ENCODE data around the gene GRID1. TPM values are rescaled to one million over a fixed set of nuclear protein-coding genes. Genes with fewer than 3 reads are reported as not detected.

The GRID1 gene
- total and polyA plus RNA-seq, 10 of the 15 experiments (the other 5 are each of a cell fraction or from before 2014, with no cell fraction given) = 0.04 to 0.62 (median 0.08) TPM; not detected in 5

DNA sequence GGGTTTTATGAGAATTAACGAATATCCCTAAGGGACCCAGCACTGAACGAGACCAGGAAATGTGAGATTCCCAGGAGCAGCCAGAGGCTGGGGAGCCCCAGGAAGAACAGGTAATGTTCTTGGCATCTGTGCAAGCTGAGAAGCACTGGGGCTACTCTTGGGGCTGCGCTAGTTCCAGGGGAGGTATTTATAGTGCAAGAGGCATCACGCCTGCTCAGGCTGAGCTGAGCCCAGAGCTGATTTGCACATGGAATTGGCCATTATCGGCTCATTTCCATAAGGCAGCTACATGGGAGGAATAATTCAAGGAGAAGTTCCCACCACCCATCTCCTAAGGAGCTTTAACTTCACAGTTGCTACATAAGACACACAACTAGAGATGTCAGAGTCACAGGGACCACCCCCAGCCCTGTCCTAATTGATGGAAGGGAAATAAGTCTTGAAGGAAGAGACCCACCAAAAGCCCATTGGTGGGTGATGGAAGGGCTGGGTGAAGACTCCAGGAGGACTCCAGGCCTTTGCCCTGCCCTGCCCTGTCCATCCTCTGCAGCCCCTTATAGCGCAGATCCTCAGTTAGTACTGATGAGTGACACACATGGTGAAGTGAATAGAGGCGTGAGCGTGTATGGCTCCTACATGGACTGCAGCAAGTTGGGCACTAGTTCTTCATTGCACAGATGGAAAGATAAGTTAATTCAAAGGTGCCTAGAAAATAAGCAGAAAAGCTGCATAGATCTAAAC lies 178.9 kb downstream of the GRID1 start:
- ChIA-PET SMC1A (ENCODE audit: uncharacterized antibody, unreplicated experiment) (no interaction called here), RAD21 (ENCODE audit: unreplicated experiment) (no interaction called here), CTCF (no interaction called here), POLR2A (no interaction called here)
- DNase-seq (ENCODE audit: low read depth, low spot score) (no peak), FAIRE-seq (no peak), ATAC-seq (no peak)
- intact Hi-C loops (cut with micrococcal nuclease; ENCODE audit: unreplicated experiment) (no loop called here), in situ Hi-C loops (cut with MboI) (no loop called here)
- no peaks in the 10 kb centered on the region for H4K20me1 ChIP-seq (ENCODE audit: control insufficient read depth, insufficient read depth)
- H3K36me3 ChIP-seq (ENCODE audit: control insufficient read depth in 2 of 2, insufficient read depth in 2 of 2, low read length in 1 of 2) = no peaks in the 10 kb centered on the region
- H3K4me1 ChIP-seq (ENCODE audit: control insufficient read depth, insufficient read depth, low read length) = no peaks in the 10 kb centered on the region
- no peak overlapping the region for H3K4me3 ChIP-seq
- TF ChIP-seq, protein P1, sequence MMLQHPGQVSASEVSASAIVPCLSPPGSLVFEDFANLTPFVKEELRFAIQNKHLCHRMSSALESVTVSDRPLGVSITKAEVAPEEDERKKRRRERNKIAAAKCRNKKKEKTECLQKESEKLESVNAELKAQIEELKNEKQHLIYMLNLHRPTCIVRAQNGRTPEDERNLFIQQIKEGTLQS (IDR thresholded peaks at IDR 0.05; ENCODE audit: borderline replicate concordance, extremely low read depth, low read depth, low read length) = no peak
- no peak for TF ChIP-seq SMAD1 (IDR thresholded peaks at IDR 0.05; ENCODE audit: low read depth, partially characterized antibody)
- TF ChIP-seq GABPA (IDR thresholded peaks at IDR 0.05; ENCODE audit: low read depth) = no peak
- no peak for TF ChIP-seq RB1 (IDR thresholded peaks at IDR 0.05; ENCODE audit: borderline replicate concordance)
- TF ChIP-seq SPI1 (IDR thresholded peaks at IDR 0.05; ENCODE audit: borderline replicate concordance, insufficient read depth, low read depth, low read length) = no peak
- no peak for TF ChIP-seq RBBP5 (conservative IDR thresholded peaks at IDR 0.05)
- TF ChIP-seq CREM (IDR thresholded peaks at IDR 0.05; ENCODE audit: low read depth) = no peak
- no peak for TF ChIP-seq KAT2A (conservative IDR thresholded peaks at IDR 0.05; ENCODE audit: control insufficient read depth, low read depth, low read length)
- TF ChIP-seq TCF12 (IDR thresholded peaks at IDR 0.05; ENCODE audit: low read depth, low read length) = no peak
- TF ChIP-seq, protein P2, sequence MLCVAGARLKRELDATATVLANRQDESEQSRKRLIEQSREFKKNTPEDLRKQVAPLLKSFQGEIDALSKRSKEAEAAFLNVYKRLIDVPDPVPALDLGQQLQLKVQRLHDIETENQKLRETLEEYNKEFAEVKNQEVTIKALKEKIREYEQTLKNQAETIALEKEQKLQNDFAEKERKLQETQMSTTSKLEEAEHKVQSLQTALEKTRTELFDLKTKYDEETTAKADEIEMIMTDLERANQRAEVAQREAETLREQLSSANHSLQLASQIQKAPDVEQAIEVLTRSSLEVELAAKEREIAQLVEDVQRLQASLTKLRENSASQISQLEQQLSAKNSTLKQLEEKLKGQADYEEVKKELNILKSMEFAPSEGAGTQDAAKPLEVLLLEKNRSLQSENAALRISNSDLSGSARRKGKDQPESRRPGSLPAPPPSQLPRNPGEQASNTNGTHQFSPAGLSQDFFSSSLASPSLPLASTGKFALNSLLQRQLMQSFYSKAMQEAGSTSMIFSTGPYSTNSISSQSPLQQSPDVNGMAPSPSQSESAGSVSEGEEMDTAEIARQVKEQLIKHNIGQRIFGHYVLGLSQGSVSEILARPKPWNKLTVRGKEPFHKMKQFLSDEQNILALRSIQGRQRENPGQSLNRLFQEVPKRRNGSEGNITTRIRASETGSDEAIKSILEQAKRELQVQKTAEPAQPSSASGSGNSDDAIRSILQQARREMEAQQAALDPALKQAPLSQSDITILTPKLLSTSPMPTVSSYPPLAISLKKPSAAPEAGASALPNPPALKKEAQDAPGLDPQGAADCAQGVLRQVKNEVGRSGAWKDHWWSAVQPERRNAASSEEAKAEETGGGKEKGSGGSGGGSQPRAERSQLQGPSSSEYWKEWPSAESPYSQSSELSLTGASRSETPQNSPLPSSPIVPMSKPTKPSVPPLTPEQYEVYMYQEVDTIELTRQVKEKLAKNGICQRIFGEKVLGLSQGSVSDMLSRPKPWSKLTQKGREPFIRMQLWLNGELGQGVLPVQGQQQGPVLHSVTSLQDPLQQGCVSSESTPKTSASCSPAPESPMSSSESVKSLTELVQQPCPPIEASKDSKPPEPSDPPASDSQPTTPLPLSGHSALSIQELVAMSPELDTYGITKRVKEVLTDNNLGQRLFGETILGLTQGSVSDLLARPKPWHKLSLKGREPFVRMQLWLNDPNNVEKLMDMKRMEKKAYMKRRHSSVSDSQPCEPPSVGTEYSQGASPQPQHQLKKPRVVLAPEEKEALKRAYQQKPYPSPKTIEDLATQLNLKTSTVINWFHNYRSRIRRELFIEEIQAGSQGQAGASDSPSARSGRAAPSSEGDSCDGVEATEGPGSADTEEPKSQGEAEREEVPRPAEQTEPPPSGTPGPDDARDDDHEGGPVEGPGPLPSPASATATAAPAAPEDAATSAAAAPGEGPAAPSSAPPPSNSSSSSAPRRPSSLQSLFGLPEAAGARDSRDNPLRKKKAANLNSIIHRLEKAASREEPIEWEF (IDR thresholded peaks at IDR 0.05; ENCODE audit: insufficient replicate concordance, low read depth, low read length) = no peak
- TF ChIP-seq POU2F2 (IDR thresholded peaks at IDR 0.05; ENCODE audit: borderline replicate concordance, low read depth, low read length) = no peak
- H3K9ac ChIP-seq (ENCODE audit: control insufficient read depth, insufficient read depth, low read length) = no peak overlapping the region
- H3K27me3 ChIP-seq (replicated peaks in 1 of 2; ENCODE audit: control insufficient read depth in 2 of 2, insufficient read depth in 2 of 2, low read length in 1 of 2) = peaks cover 0 to 2% of the 10 kb centered on the region in 2 experiments; a peak in 1 of 4 replicates
- no TSS peak for BruUV-seq (replicated peaks)
- no peaks in the 10 kb centered on the region for H3K79me2 ChIP-seq (ENCODE audit: control insufficient read depth, insufficient read depth, low read length)
- no peak overlapping the region for H3K27ac ChIP-seq (ENCODE audit: control insufficient read depth, insufficient read depth)
- no peaks in the 10 kb centered on the region for H3K9me3 ChIP-seq (replicated peaks; ENCODE audit: control insufficient read depth, insufficient read depth, low read length)
- no peak overlapping the region for H2AFZ ChIP-seq (ENCODE audit: control insufficient read depth, low read depth, low read length)
- WGBS (ENCODE audit: insufficient coverage, insufficient replicate concordance, low lambda C conversion rate, missing lambda C conversion rate) = 35% methylated on average over 8 of the region's 8 CpGs
- no peak overlapping the region for H3K4me2 ChIP-seq (ENCODE audit: control insufficient read depth, insufficient read depth)
